HG02763 (cell line): ENCODE data around the gene LRP3.

Experiments used
- ATAC-seq: cut with Tn5 transposase; IDR thresholded peaks from one replicate; pipeline ENCODE4 v1.9.1; 2021; ENCODE audit warnings: mild to moderate bottlenecking, moderate library complexity; ENCODE audit not compliant: unreplicated experiment

The LRP3 gene

GRCh38 chr19:33251076-33251475 lies 56.9 kb downstream of the LRP3 start:
- ATAC-seq = no peak

DNA sequence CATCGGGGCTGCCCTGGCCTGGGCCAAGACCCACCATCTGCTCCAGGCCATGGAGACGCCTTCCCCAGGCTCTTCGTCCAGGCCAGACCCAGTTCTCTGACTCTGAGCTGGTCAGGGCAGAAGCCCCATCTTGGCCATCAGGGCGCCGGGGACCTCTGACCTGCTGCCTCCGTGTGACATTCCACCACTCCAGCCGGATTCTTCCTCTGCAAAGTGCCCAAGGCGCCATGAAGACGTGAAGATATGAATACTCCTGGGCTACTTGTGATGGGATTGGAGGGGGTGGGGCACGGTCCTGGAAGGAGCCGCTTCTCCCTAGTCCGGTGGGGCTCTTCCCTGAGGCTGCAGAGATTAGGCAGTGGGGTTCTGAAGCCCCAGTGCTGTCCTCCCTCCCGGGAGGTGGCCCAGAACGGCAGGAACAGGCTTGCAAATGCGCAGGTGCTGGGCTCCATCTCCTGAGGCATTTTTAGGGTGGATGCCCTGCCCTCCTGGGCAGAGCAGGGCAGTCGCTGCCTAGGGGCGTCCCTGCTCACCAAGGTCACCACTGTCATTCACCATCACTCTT lies 57.5 kb downstream of the LRP3 start:
- ATAC-seq = no peak

DNA sequence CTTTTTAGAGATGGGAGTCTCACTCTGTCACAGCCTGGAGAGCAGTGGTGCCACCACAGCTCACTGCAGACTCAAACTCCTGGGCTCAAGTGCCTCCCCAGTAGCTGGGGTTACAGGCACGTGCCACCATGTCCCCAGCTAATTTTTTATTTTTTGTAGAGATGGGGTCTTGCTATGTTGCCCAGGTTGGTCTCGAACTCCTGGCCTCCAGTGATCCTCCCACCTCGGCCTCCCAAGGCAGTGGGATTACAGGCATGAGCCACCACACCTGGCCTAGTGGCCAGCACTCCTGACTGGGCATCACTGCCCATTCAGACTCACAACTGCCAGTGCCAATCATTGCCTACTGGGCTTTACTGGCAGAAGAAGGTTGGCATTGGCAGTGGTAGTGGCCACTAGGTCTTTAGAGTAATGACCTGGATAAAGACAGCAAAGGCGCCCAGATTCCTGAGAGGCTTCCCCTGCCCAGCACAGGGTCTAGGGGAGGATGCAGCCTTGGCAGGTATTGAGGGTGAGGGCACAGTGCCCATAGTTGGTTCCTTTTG lies 58.4 kb downstream of the LRP3 start:
- no peak for ATAC-seq

- no peak for ATAC-seq
Observed at GRCh38 chr19:33252971-33253370, 58.8 kb downstream of the LRP3 start.

GRCh38 chr19:33254245-33254824 lies 60.2 kb downstream of the LRP3 start:
- no peak for ATAC-seq

GRCh38 chr19:33255781-33256180 lies 61.7 kb downstream of the LRP3 start:
- ATAC-seq = no peak

DNA sequence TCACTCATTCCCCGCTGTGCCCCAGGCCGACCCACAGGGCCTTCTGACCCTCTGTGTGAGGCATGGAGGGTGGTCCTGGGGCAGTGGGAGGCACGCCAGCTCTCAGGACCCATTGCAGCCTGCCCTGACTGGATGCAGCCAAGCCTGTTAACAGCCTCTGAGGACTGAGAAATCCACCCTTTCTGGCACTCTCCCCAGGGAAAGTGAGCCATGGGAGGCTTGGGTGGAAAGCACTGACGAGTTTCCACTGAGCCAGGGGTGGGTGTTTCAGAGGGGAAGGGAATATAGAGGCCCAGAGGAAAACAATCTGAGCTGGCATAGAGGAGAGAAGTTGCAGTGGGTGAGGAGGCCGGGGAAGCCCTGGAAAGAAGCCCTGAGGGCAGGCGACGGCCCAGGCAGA lies 62.1 kb downstream of the LRP3 start:
- ATAC-seq = no peak

DNA sequence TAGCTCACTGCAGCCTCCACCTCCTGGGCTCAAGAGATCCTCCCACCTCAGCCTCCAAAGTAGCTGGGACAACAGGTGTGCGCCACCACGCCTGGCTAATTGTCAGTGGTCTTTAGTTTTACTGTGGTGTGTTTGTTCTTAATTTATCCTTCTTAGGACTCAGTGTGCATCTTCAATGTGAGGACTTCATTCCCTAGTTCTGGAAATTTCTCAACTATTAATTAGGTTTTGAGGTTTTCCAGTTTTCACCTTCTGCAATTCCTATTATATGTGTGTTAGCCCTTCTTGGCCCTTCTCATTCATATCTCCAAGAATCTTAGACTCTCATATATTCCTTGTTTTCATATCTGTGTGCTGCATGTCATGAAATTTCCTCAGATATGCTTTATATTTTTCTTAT lies 63.7 kb downstream of the LRP3 start:
- ATAC-seq = no peak
